ENCODE results near the gene ARHGAP33. TPM values are rescaled to one million over a fixed set of nuclear protein-coding genes. Genes with fewer than 3 reads are reported as not detected.

The ARHGAP33 gene
- total RNA-seq, 4 donors from 2014 or later: 4.2 to 16.0 (median 13.0) TPM

- TF ChIP-seq, protein P1, sequence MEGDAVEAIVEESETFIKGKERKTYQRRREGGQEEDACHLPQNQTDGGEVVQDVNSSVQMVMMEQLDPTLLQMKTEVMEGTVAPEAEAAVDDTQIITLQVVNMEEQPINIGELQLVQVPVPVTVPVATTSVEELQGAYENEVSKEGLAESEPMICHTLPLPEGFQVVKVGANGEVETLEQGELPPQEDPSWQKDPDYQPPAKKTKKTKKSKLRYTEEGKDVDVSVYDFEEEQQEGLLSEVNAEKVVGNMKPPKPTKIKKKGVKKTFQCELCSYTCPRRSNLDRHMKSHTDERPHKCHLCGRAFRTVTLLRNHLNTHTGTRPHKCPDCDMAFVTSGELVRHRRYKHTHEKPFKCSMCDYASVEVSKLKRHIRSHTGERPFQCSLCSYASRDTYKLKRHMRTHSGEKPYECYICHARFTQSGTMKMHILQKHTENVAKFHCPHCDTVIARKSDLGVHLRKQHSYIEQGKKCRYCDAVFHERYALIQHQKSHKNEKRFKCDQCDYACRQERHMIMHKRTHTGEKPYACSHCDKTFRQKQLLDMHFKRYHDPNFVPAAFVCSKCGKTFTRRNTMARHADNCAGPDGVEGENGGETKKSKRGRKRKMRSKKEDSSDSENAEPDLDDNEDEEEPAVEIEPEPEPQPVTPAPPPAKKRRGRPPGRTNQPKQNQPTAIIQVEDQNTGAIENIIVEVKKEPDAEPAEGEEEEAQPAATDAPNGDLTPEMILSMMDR (IDR thresholded peaks at IDR 0.05): no peak
- TF ChIP-seq POLR2A (IDR thresholded peaks at IDR 0.05): no peak
- H3K36me3 ChIP-seq: peaks cover 58 to 61% of the 10 kb centered on the region in 2 donors
- DNase-seq: no peak
- no peaks in the 10 kb centered on the region for H3K9me3 ChIP-seq
- H3K27me3 ChIP-seq: no peaks in the 10 kb centered on the region
- intact Hi-C loops (cut with DNase I): no loop called here
- peaks cover 0 to under 1% of the 10 kb centered on the region in 2 donors for H3K4me1 ChIP-seq
- 95 to 96% methylated on average over 8 of the region's 8 CpGs for WGBS, 2 donors
- no peak overlapping the region for H3K27ac ChIP-seq
- no peak overlapping the region for H3K4me3 ChIP-seq (replicated peaks in 1 of 3)
Observed at GRCh38 chr19:35734273-35734672, 41.1 kb upstream of the ARHGAP33 start.

- H3K27ac ChIP-seq: no peak overlapping the region
- no peak overlapping the region for H3K4me3 ChIP-seq (replicated peaks in 1 of 3)
- peaks cover 5 to 6% of the 10 kb centered on the region in 2 donors for H3K4me1 ChIP-seq
- no peaks in the 10 kb centered on the region for H3K27me3 ChIP-seq
- 79 to 84% methylated on average over 5 of the region's 5 CpGs for WGBS, 2 donors
- H3K9me3 ChIP-seq: no peaks in the 10 kb centered on the region
- intact Hi-C loops (cut with DNase I): no loop called here
- TF ChIP-seq, protein P1 (IDR thresholded peaks at IDR 0.05): no peak
- TF ChIP-seq POLR2A (IDR thresholded peaks at IDR 0.05): no peak
- H3K36me3 ChIP-seq: peaks cover 52 to 55% of the 10 kb centered on the region in 2 donors
- no peak for DNase-seq
Observed at GRCh38 chr19:35734889-35735288, 40.5 kb upstream of the ARHGAP33 start.

GRCh38 chr19:35736913-35737886 lies 38.2 kb upstream of the ARHGAP33 start:
- H3K4me1 ChIP-seq: peaks cover 15% of the 10 kb centered on the region in 2 donors
- no peak for TF ChIP-seq POLR2A (IDR thresholded peaks at IDR 0.05)
- TF ChIP-seq, protein P1 (IDR thresholded peaks at IDR 0.05): no peak
- no peak for DNase-seq
- H3K27me3 ChIP-seq: no peaks in the 10 kb centered on the region
- intact Hi-C loops (cut with DNase I): no loop called here
- H3K9me3 ChIP-seq: no peaks in the 10 kb centered on the region
- H3K27ac ChIP-seq: no peak overlapping the region
- H3K4me3 ChIP-seq (replicated peaks in 1 of 3): no peak overlapping the region
- peaks cover 31 to 32% of the 10 kb centered on the region in 2 donors for H3K36me3 ChIP-seq
- 84 to 88% methylated on average over 17 to 21 of the region's 22 CpGs for WGBS, 2 donors

GRCh38 chr19:35738021-35738886 lies 37.1 kb upstream of the ARHGAP33 start:
- TF ChIP-seq, protein P1 (IDR thresholded peaks at IDR 0.05): no peak
- TF ChIP-seq POLR2A (IDR thresholded peaks at IDR 0.05): no peak
- Histone ChIP-seq H3K36me3 (peaks cover 22 to 26% of the 10 kb centered on the region in 2 donors), H3K4me3 (replicated peaks in 1 of 3) (no peak overlapping the region), H3K4me1 (peaks cover 15% of the 10 kb centered on the region in 2 donors), H3K27ac (no peak overlapping the region), H3K27me3 (no peaks in the 10 kb centered on the region), H3K9me3 (no peaks in the 10 kb centered on the region)
- intact Hi-C loops (cut with DNase I): no loop called here
- DNase-seq: no peak
- 91 to 93% methylated on average over 36 to 37 of the region's 37 CpGs for WGBS, 2 donors

Measured in thyroid gland (tissue), 4 donors.